K562 (cell line): Measurements from ENCODE around the gene CROCC2. TPM values are rescaled to one million over a fixed set of nuclear protein-coding genes. Genes with fewer than 3 reads are reported as not detected.

Source experiments
- ATAC-seq: fragments of 200-7000 bp; cut with Tn5 transposase; 3 replicates; pipeline ENCODE4 v1.9.1; 2020; ENCODE audit warnings: moderate library complexity
- BruUV-seq: library from RNA; stranded (reverse); fragments of 400-500 nt; replicated peaks from 2 replicates; lab custom pipeline; 2021; lab: Mats Ljungman, UMichigan
- CTCF ChIA-PET: fragments of 300-600 bp; formaldehyde crosslinking; extraction: SDS; loops from one replicate; lab custom pipeline; 2021; ENCODE audit warnings: low intra/inter-chr PET ratio; lab: Yijun Ruan, JAX
- POLR2A ChIA-PET: fragments of 300-600, 350-650 bp; sonication (Branson Sonifier 250); formaldehyde crosslinking; extraction: SDS; loops from one replicate; lab custom pipeline; 2021; ENCODE audit warnings: antibody characterized with exemption, inconsistent platforms; lab: Yijun Ruan, JAX
- DNase-seq, 4 experiments: peaks; one replicate each; pipeline versions ENCODE4 v3.0.0 to v3.0.0-alpha.2; 2011 to 2018; ENCODE audit warnings: low spot score in 3 of 4, mixed read lengths in 3 of 4; ENCODE audit errors: extremely low read depth in 1 of 4
- FAIRE-seq: peaks from 2 replicates; lab custom pipeline; 2011; peaks lifted over from hg19 to GRCh38; lab: Jason Lieb, UNC
- H2AFZ ChIP-seq: 2 replicates; pipeline ENCODE4 v1.6.0; 2011; ENCODE audit warnings: low read depth, low read length, control low read depth, inconsistent platforms
- H3K27ac ChIP-seq: fragments of 200-600 bp; 3 replicates; pipeline ENCODE4 v1.8.0; 2011; ENCODE audit warnings: low read depth, mild to moderate bottlenecking, control low read depth, inconsistent platforms, low read length, moderate library complexity, mixed read lengths; ENCODE audit errors: extremely low read depth
- H3K27me3 ChIP-seq, 2 experiments: fragments of 300-600 bp in 1 of 2; 2 replicates in 1 of 2; 3 replicates in 1 of 2; pipeline versions ENCODE4 v1.6.0 to v1.8.0; 2011; ENCODE audit warnings: inconsistent platforms in 2 of 2, low read length in 2 of 2, mild to moderate bottlenecking in 1 of 2, mixed read lengths in 1 of 2, moderate library complexity in 1 of 2; ENCODE audit not compliant: control insufficient read depth in 2 of 2, insufficient read depth in 2 of 2
- H3K36me3 ChIP-seq: fragments of 300-600 bp; 3 replicates; pipeline ENCODE4 v1.8.0; 2011; ENCODE audit warnings: mild to moderate bottlenecking, low read length, inconsistent platforms; ENCODE audit not compliant: control insufficient read depth, insufficient read depth
- H3K4me1 ChIP-seq, 2 experiments: fragments of 200-600 bp in 1 of 2; replicated peaks in 1 of 2; 2 replicates in 1 of 2; 3 replicates in 1 of 2; pipeline versions ENCODE4 v1.5.1 to v1.8.0; 2011; ENCODE audit warnings: inconsistent platforms in 2 of 2, low read length in 2 of 2, mild to moderate bottlenecking in 1 of 2, mixed read lengths in 1 of 2, moderate library complexity in 1 of 2; ENCODE audit not compliant: control insufficient read depth in 2 of 2, insufficient read depth in 2 of 2
- H3K4me2 ChIP-seq: 2 replicates; pipeline ENCODE4 v1.6.1; 2011; ENCODE audit warnings: low read length, control low read depth, inconsistent platforms, mixed read lengths; ENCODE audit not compliant: insufficient read depth
- H3K4me3 ChIP-seq: fragments of 200-600 bp; sonication (generic), shearing (Covaris generic); 2 replicates; pipeline ENCODE4 v1.5.1; 2016; ENCODE audit warnings: control low read depth, inconsistent platforms
- H3K79me2 ChIP-seq: fragments of 200-600 bp; 3 replicates; pipeline ENCODE4 v1.8.0; 2011; ENCODE audit warnings: low read length, inconsistent platforms; ENCODE audit not compliant: control insufficient read depth, insufficient read depth
- H3K9ac ChIP-seq, 2 experiments: 2 replicates each; pipeline versions ENCODE4 v1.6.0 to v1.6.1; 2011; ENCODE audit warnings: low read depth in 2 of 2, low read length in 2 of 2, control low read depth in 1 of 2, inconsistent platforms in 1 of 2, mild to moderate bottlenecking in 1 of 2, mixed read lengths in 1 of 2; ENCODE audit not compliant: insufficient read depth in 1 of 2
- H3K9me1 ChIP-seq: one replicate; pipeline ENCODE4 v1.6.0; 2011; ENCODE audit warnings: inconsistent platforms, mild to moderate bottlenecking, low read length, moderate library complexity; ENCODE audit not compliant: control insufficient read depth, insufficient read depth
- H3K9me3 ChIP-seq: replicated peaks from 2 replicates; pipeline ENCODE4 v1.5.1; 2011; ENCODE audit warnings: low read depth, low read length, inconsistent platforms; ENCODE audit not compliant: control insufficient read depth, insufficient read depth
- H4K20me1 ChIP-seq: replicated peaks from 2 replicates; pipeline ENCODE4 v1.6.1; 2011; ENCODE audit warnings: low read length, inconsistent platforms, mixed read lengths; ENCODE audit not compliant: control insufficient read depth, insufficient read depth
- SMARCC2 ChIP-seq: fragments of 450-650 bp; IDR thresholded peaks from 2 replicates; pipeline ENCODE4 v1.6.1; 2017; ENCODE audit warnings: antibody characterized with exemption, moderate library complexity, mild to moderate bottlenecking, low read depth
- SPI1 ChIP-seq: IDR thresholded peaks from 2 replicates; pipeline ENCODE4 v1.6.1; 2011; ENCODE audit warnings: low read depth, low read length, control low read depth, borderline replicate concordance
- STAT5A ChIP-seq: IDR thresholded peaks from 2 replicates; pipeline ENCODE4 v1.6.1; 2012; ENCODE audit warnings: low read length, inconsistent platforms, borderline replicate concordance
- TAF7 ChIP-seq: fragments of 450-650 bp; IDR thresholded peaks from 2 replicates; pipeline ENCODE4 v1.6.1; 2016; ENCODE audit warnings: missing genetic modification characterization, missing compliant biosample characterization
- THRA ChIP-seq: fragments of 450-650 bp; IDR thresholded peaks from 2 replicates; pipeline ENCODE4 v1.6.1; 2017; ENCODE audit warnings: mild to moderate bottlenecking, moderate library complexity
- XRCC3 ChIP-seq: fragments of 450-650 bp; IDR thresholded peaks from 2 replicates; pipeline ENCODE4 v1.6.1; 2017; ENCODE audit warnings: mild to moderate bottlenecking, moderate library complexity
- ZNF280B ChIP-seq: fragments of 250-450 bp; sonication (Bioruptor Pico); IDR thresholded peaks from 2 replicates; pipeline ENCODE4 v1.5.1; 2021; ENCODE audit warnings: mild to moderate bottlenecking
- ZNF707 ChIP-seq: fragments of 250-450 bp; sonication (Bioruptor Pico); conservative IDR thresholded peaks from 2 replicates; pipeline ENCODE4 v1.8.0; 2022; ENCODE audit warnings: inconsistent platforms, mild to moderate bottlenecking, moderate library complexity
- WGBS: fragments of 100-300 bp; shearing (Covaris generic); methylation state at CpG from one replicate; pipeline ENCODE4 v1.1.6; 2016; ENCODE audit warnings: low coverage, mixed read lengths; ENCODE audit not compliant: insufficient coverage; ENCODE audit errors: missing lambda C conversion rate; 5-methylcytosine and 5-hydroxymethylcytosine counted together
- in situ Hi-C: fragments of 300-500 bp; cut with MboI; formaldehyde crosslinking; loops from 4 replicates; pipeline ENCODE4 v1.15.0; 2018; ENCODE audit warnings: inconsistent platforms, mixed read lengths
- intact Hi-C: fragments of 100-400 bp; cut with micrococcal nuclease; formaldehyde crosslinking; loops from 2 replicates; pipeline ENCODE4 v1.14.2; 2022
- polyA plus RNA-seq, 8 experiments: library from polyadenylated mRNA; depleted of rRNA in 4 of 8; stranded (reverse) in 5 of 8; unstranded in 3 of 8; fragments of >200 nt; fragmentation: Nextera tagmentation in 2 of 8; fragmentation: Illumina TruSeq in 1 of 8; extraction: Ambion mirVana in 2 of 8; extraction: Trizol in 1 of 8; gene quantifications; 2 replicates each; pipeline versions ENCODE4 v1.2.1 to v1.2.3, GENCODE V29; 2011 to 2014; ENCODE audit warnings: inconsistent platforms in 1 of 8, missing spikeins in 1 of 8
- total RNA-seq, 7 experiments: library from RNA; depleted of rRNA in 6 of 7; stranded (reverse); fragments of >200 nt in 6 of 7; fragmentation: Illumina TruSeq in 2 of 7; extraction: Trizol in 2 of 7; gene quantifications; 2 replicates each; pipeline versions ENCODE4 v1.2.1 to v1.2.3, GENCODE V29; 2011 to 2021; ENCODE audit warnings: low replicate concordance in 1 of 7

The CROCC2 gene
- total and polyA plus RNA-seq, 9 of the 15 experiments (the other 6 are each of a cell fraction or from before 2014, with no cell fraction given): not detected

- TF ChIP-seq THRA: no peak
These were observed 23.4 kb downstream of the CROCC2 start (continued) for GRCh38 chr2:240929364-240930095.

GRCh38 chr2:240930096-240930630, 24.0 kb downstream of the CROCC2 start:
- CTCF ChIA-PET: no interaction called here

More at GRCh38 chr2:240930096-240930630, 24.0 kb downstream of the CROCC2 start:
- Histone ChIP-seq H3K4me1 (peaks cover 0 to 7% of the 10 kb centered on the region in 2 experiments; a peak in 2 of 5 replicates), H3K36me3 (no peaks in the 10 kb centered on the region), H3K79me2 (no peaks in the 10 kb centered on the region), H2AFZ (no peak overlapping the region), H3K27me3 (peaks cover 0 to 72% of the 10 kb centered on the region in 2 experiments; a peak in 3 of 5 replicates), H4K20me1 (no peaks in the 10 kb centered on the region), H3K4me3 (no peak overlapping the region), H3K9me3 (no peaks in the 10 kb centered on the region), H3K4me2 (no peak overlapping the region), H3K9ac (no peak overlapping the region), H3K27ac (no peak overlapping the region), H3K9me1 (no peaks in the 10 kb centered on the region)
- DNase-seq (no peak), FAIRE-seq (no peak), ATAC-seq (no peak)
- POLR2A ChIA-PET: no interaction called here
- BruUV-seq: no TSS peak
- no peak for TF ChIP-seq XRCC3
- no peak for TF ChIP-seq ZNF280B (CRISPR knock-in tag)
- no peak for TF ChIP-seq STAT5A
- TF ChIP-seq ZNF707 (CRISPR knock-in tag): no peak
- TF ChIP-seq SPI1: no peak
- TF ChIP-seq TAF7 (tag): no peak
- no peak for TF ChIP-seq SMARCC2
- WGBS: 0% methylated on average over 5 of the region's 12 CpGs
- in situ Hi-C loops (no loop called here), intact Hi-C loops (no loop called here)
